ENCODE results near the gene EML1.

The EML1 gene

DNA sequence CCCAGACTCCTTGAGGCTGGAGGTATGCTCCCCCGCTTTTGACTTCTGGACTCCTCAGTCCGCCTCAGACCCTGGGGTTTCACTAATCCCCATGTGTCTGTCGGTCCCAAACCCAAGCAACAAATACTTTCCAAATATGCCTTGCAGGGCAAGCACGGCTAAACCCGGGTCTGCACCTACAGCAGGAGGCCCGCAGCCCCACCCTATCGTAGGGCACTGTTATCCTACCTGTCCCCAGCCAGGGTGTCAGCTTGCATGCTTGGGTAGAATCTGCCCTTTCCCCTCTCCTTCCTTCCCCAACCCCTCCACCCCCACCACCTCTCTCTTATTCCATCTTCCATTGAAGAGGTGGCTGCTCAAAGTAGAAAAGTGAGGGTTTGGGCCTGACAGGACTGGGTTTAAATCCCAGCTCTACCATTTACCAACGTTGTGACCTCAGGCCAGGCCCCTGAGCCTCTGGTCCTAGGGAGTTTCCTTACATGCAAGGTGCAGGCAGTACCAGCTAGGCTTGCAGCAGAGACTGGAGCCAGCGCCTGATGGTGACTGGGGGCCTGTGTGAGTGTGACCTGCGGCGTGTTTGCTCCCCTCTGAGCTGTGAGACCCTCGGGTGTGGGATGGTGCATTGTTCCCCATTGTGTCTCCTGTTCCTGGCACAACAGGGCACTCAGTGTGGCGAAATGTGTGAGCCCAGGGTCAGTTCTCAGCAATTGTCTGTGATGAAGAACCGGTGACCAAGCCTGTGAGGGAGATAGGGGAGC lies 11.2 kb upstream of the EML1 start:
- Histone ChIP-seq H3K9ac (ENCODE audit: low read depth, low read length) (no peak overlapping the region), H3K36me3 (ENCODE audit: insufficient read depth, low read length) (no peaks in the 10 kb centered on the region), H3K9me3 (ENCODE audit: control insufficient read depth, insufficient read depth, low read length) (peaks cover 8% of the 10 kb centered on the region; the same call in 1 of the 2 replicates), H3K4me1 (ENCODE audit: insufficient read depth, low read length) (peaks cover 3% of the 10 kb centered on the region; the same call in 1 of the 2 replicates)

- Histone ChIP-seq H3K36me3 (ENCODE audit: insufficient read depth, low read length) (no peaks in the 10 kb centered on the region), H3K4me1 (ENCODE audit: insufficient read depth, low read length) (peaks cover 3% of the 10 kb centered on the region; the same call in 1 of the 2 replicates), H3K9ac (ENCODE audit: low read depth, low read length) (no peak overlapping the region), H3K9me3 (ENCODE audit: control insufficient read depth, insufficient read depth, low read length) (no peaks in the 10 kb centered on the region)
Observed at GRCh38 chr14:99784508-99784907, 8.7 kb upstream of the EML1 start.

- H3K9ac ChIP-seq (ENCODE audit: low read depth, low read length), result no peak overlapping the region
- no peaks in the 10 kb centered on the region for H3K36me3 ChIP-seq (ENCODE audit: insufficient read depth, low read length)
- H3K9me3 ChIP-seq (ENCODE audit: control insufficient read depth, insufficient read depth, low read length), result no peaks in the 10 kb centered on the region
- H3K4me1 ChIP-seq (ENCODE audit: insufficient read depth, low read length), result peaks cover 3% of the 10 kb centered on the region; the same call in 1 of the 2 replicates
Observed at GRCh38 chr14:99785426-99785825, 7.8 kb upstream of the EML1 start.

DNA sequence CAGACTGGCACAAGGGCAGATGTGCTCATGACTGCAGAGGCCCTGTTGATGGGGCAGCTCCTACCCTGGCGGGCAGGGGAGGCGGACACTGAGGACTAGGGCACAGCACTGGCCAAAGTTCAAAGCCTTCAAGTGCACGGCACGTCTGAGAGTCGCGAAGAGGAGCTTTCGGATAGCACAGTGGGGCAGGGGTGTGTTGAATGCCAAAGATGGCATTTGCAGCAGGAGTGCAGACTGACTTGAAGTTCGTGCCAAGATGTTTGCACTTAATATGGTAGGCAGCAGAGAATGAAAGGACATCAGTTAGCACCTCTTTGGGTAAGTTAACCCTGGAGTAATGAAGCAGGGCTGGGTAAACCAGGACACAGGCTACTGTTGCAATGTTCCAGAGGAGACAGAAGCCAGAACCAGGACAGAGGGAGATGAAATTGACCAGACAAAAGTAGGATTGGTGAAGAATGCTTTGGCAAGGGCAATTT lies 6.7 kb upstream of the EML1 start:
- Histone ChIP-seq H3K36me3 (ENCODE audit: insufficient read depth, low read length) (no peaks in the 10 kb centered on the region), H3K9me3 (ENCODE audit: control insufficient read depth, insufficient read depth, low read length) (no peaks in the 10 kb centered on the region), H3K4me1 (ENCODE audit: insufficient read depth, low read length) (peaks cover 9% of the 10 kb centered on the region; the same call in 1 of the 2 replicates), H3K9ac (ENCODE audit: low read depth, low read length) (no peak overlapping the region)

GRCh38 chr14:99788713-99789112 lies 4.5 kb upstream of the EML1 start:
- H3K9ac ChIP-seq (ENCODE audit: low read depth, low read length), result no peak overlapping the region
- peaks cover 11% of the 10 kb centered on the region; the same call in 1 of the 2 replicates for H3K4me1 ChIP-seq (ENCODE audit: insufficient read depth, low read length)

DNA sequence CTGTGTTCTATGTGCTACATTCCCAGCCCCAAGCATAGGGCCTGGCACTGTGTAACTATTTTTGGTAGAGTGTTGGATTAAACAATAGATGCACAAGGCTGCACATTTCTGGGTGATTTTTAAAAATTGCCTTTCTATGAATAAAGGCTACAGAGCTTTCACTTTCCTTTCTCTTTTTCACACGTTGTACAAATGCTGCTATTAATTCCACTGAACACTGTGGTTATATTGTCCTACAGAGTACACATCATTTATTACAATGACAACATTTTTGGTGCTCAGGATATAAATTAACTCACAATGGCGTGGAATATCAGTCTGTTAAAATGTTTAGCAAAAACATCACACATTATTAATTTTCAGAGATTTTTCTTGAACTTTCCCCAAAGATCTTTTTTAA lies 3.6 kb upstream of the EML1 start:
- H3K4me1 ChIP-seq (ENCODE audit: insufficient read depth, low read length), result peaks cover 11% of the 10 kb centered on the region
- no peaks in the 10 kb centered on the region for H3K36me3 ChIP-seq (ENCODE audit: insufficient read depth, low read length)
- no peak overlapping the region for H3K9ac ChIP-seq (ENCODE audit: low read depth, low read length)
- H3K9me3 ChIP-seq (ENCODE audit: control insufficient read depth, insufficient read depth, low read length), result no peaks in the 10 kb centered on the region

More at GRCh38 chr14:99788713-99789112, 4.5 kb upstream of the EML1 start:
- no peaks in the 10 kb centered on the region for H3K9me3 ChIP-seq (ENCODE audit: control insufficient read depth, insufficient read depth, low read length)
- no peaks in the 10 kb centered on the region for H3K36me3 ChIP-seq (ENCODE audit: insufficient read depth, low read length)

DNA sequence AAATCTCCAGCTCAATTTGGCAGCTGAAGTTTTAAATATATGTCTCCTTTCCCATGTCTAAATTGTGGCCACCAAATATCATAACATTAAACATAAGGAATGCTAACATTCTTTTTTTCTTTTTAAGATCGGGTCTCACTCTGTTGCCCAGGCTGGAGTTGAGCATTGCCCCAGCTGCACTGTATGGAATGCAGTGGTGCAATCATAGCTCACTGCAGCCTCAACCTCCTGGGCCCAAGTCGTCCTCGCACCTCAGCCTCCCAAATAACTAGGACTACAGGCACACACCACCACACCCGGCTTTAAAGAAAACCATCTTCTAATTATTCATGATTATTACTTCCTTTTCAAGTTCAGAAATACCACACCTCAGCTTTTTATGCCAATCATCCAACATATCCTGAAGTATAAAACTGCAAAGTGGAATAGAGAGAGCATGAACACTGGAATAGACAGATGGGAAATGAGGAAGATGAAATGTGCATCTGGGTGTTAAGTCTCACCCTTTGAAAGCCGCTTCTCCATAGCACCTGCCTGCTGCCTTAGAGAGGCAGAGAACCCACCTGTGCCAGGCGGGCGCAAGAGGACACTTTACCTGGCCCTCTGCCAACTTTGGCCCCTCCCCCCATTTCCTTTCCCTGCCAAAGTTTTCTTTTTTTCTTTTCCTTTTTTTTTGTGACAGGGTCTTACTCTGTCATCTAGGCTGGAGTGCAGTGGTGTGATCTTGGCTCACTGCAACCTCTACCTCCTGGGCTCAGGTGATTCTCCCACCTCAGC lies 2.8 kb upstream of the EML1 start:
- H3K4me1 ChIP-seq (ENCODE audit: insufficient read depth, low read length), result peaks cover 16% of the 10 kb centered on the region
- H3K9me3 ChIP-seq (ENCODE audit: control insufficient read depth, insufficient read depth, low read length), result no peaks in the 10 kb centered on the region
- no peaks in the 10 kb centered on the region for H3K36me3 ChIP-seq (ENCODE audit: insufficient read depth, low read length)
- no peak overlapping the region for H3K9ac ChIP-seq (ENCODE audit: low read depth, low read length)

- H3K9me3 ChIP-seq (ENCODE audit: control insufficient read depth, insufficient read depth, low read length), result no peaks in the 10 kb centered on the region
- H3K36me3 ChIP-seq (ENCODE audit: insufficient read depth, low read length), result no peaks in the 10 kb centered on the region
- peaks cover 16% of the 10 kb centered on the region for H3K4me1 ChIP-seq (ENCODE audit: insufficient read depth, low read length)
- no peak overlapping the region for H3K9ac ChIP-seq (ENCODE audit: low read depth, low read length)
Observed at GRCh38 chr14:99790978-99791376, 2.2 kb upstream of the EML1 start.

DNA sequence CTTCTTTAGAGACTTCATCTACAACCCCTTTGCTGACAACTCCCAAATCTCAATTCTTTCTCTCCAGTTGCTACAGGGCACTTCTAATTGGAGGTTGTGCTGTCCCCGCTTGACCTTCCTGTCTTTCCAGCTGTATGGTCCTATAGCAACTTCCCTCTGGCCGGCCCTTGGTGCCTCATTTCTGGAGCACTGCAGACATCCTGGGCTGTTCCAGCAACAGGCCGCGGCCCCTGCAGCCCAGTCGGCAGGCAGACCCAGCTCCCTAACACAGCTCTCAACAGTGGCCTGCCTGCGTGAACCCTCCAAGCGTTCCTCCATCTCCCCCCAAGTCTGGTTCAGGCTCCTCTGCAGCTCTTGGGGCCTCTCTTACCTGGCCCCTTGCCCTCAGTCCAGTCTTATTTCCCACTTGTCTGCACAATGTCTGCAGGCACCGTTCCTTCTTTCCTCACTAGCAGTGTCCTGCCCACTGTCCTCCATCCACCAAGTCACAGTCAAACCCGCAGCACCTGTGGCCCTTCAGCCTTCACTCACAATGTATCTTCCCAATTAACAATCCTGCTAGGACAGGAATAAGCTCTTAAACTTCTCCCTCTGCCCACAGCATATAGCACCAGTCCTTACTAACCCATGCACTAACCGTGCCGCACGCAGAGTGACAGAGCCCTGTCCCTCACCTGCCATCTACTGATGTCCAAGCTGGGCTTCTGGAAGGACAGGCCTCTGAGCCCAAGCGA lies 1.6 kb upstream of the EML1 start:
- Histone ChIP-seq H3K36me3 (ENCODE audit: insufficient read depth, low read length) (no peaks in the 10 kb centered on the region), H3K9ac (ENCODE audit: low read depth, low read length) (no peak overlapping the region), H3K9me3 (ENCODE audit: control insufficient read depth, insufficient read depth, low read length) (no peaks in the 10 kb centered on the region), H3K4me1 (ENCODE audit: insufficient read depth, low read length) (peaks cover 16% of the 10 kb centered on the region)

GRCh38 chr14:99792210-99792535 lies 1.0 kb upstream of the EML1 start:
- peak overlapping the region; percentile 44; the same call in 1 of the 2 replicates for H3K9ac ChIP-seq (ENCODE audit: low read depth, low read length)
- H3K36me3 ChIP-seq (ENCODE audit: insufficient read depth, low read length), result no peaks in the 10 kb centered on the region
- H3K9me3 ChIP-seq (ENCODE audit: control insufficient read depth, insufficient read depth, low read length), result peaks cover under 1% of the 10 kb centered on the region; the same call in 1 of the 2 replicates
- peaks cover 16% of the 10 kb centered on the region for H3K4me1 ChIP-seq (ENCODE audit: insufficient read depth, low read length)

- no peaks in the 10 kb centered on the region for H3K36me3 ChIP-seq (ENCODE audit: insufficient read depth, low read length)
- peak overlapping the region; percentile 44; the same call in 1 of the 2 replicates for H3K9ac ChIP-seq (ENCODE audit: low read depth, low read length)
- H3K9me3 ChIP-seq (ENCODE audit: control insufficient read depth, insufficient read depth, low read length), result peaks cover 3% of the 10 kb centered on the region; the same call in 1 of the 2 replicates
- H3K4me1 ChIP-seq (ENCODE audit: insufficient read depth, low read length), result peaks cover 16% of the 10 kb centered on the region
Observed at GRCh38 chr14:99792551-99793212, 531 bp upstream of the EML1 start.

DNA sequence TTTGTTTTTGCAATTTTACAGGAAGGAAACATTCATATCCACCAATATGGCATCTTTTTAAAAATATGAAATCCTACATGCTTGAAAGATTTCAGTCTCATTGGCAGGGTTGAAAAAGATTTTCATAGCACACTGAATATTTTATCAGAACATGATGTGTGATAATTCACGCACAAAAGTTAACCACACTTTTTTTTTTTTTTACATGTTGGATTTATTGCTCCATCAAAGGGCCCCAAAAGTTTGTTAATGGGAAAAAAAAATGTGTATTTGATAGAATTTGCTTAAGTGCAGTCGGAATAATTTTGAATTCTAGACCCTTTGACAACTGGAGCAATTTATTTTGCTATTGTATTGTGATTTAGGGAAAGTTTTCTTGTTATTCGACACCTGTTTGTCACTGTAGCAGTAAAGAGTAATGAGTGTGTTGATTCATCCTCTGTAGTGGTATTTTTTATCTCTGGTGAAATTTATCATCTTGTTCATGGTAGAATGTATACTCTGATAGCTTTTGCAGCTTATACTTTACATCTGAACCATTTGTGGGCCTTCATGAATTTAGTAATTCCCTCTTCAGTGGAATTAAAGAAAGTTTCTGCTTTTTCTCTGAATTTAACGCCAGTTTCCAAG lies 1.1 kb downstream of the EML1 start:
- H3K36me3 ChIP-seq (ENCODE audit: insufficient read depth, low read length), result no peaks in the 10 kb centered on the region
- H3K9ac ChIP-seq (ENCODE audit: low read depth, low read length), result peak overlapping the region; percentile 81
- H3K9me3 ChIP-seq (ENCODE audit: control insufficient read depth, insufficient read depth, low read length), result peaks cover 3% of the 10 kb centered on the region; the same call in 1 of the 2 replicates
- peaks cover 16% of the 10 kb centered on the region for H3K4me1 ChIP-seq (ENCODE audit: insufficient read depth, low read length)

GRCh38 chr14:99795046-99795445 lies 1.8 kb downstream of the EML1 start:
- Histone ChIP-seq H3K9ac (ENCODE audit: low read depth, low read length) (no peak overlapping the region), H3K9me3 (ENCODE audit: control insufficient read depth, insufficient read depth, low read length) (peaks cover 3% of the 10 kb centered on the region; the same call in 1 of the 2 replicates), H3K36me3 (ENCODE audit: insufficient read depth, low read length) (no peaks in the 10 kb centered on the region), H3K4me1 (ENCODE audit: insufficient read depth, low read length) (peaks cover 16% of the 10 kb centered on the region)

All from ES-I3 (cell line).